GM12878 (cell line): Measurements from ENCODE around the gene SULF2. TPM values are rescaled to one million over a fixed set of nuclear protein-coding genes. Genes with fewer than 3 reads are reported as not detected.
A peak's percentile ranks its signal among the peaks of the same experiment; 100 is the strongest.

Experiments
- ATF3 ChIP-seq: IDR thresholded peaks from 2 replicates; pipeline ENCODE4 v1.6.1; 2011; ENCODE audit warnings: low read depth, mild to moderate bottlenecking, low read length, moderate library complexity, borderline replicate concordance; ENCODE audit errors: extremely low read depth
- CREB1 ChIP-seq: IDR thresholded peaks from 2 replicates; pipeline ENCODE4 v1.6.1; 2012; ENCODE audit warnings: low read depth, mild to moderate bottlenecking, inconsistent platforms
- E2F4 ChIP-seq: IDR thresholded peaks from 2 replicates; pipeline ENCODE4 v1.6.1; 2012; ENCODE audit warnings: low read depth, low read length, improper control_type of control experiment
- FOS ChIP-seq: IDR thresholded peaks from 3 replicates; pipeline ENCODE4 v1.6.1; 2011; ENCODE audit warnings: borderline replicate concordance; ENCODE audit not compliant: insufficient read length; ENCODE audit errors: extremely low read depth
- GABPA ChIP-seq: IDR thresholded peaks from 2 replicates; pipeline ENCODE4 v1.6.1; 2014; ENCODE audit warnings: antibody characterized with exemption, low read depth, mild to moderate bottlenecking, inconsistent platforms
- IRF4 ChIP-seq: IDR thresholded peaks from 2 replicates; pipeline ENCODE4 v1.6.1; 2011; ENCODE audit warnings: low read depth, low read length
- JUND ChIP-seq: IDR thresholded peaks from 2 replicates; pipeline ENCODE4 v1.6.1; 2012; ENCODE audit warnings: low read depth, mild to moderate bottlenecking, low read length, improper control_type of control experiment, moderate library complexity
- KDM1A ChIP-seq: fragments of 200-600 bp; sonication (generic); IDR thresholded peaks from 2 replicates; pipeline ENCODE4 v1.6.1; 2016; ENCODE audit warnings: borderline replicate concordance
- MXI1 ChIP-seq: fragments of 150-350 bp; IDR thresholded peaks from 2 replicates; pipeline ENCODE4 v1.6.1; 2011; ENCODE audit warnings: low read depth, mild to moderate bottlenecking, inconsistent platforms, low read length, improper control_type of control experiment
- MYC ChIP-seq: IDR thresholded peaks from 2 replicates; pipeline ENCODE4 v1.6.1; 2011; ENCODE audit warnings: mild to moderate bottlenecking, low read length, moderate library complexity, inconsistent platforms; ENCODE audit not compliant: insufficient read depth, insufficient replicate concordance, insufficient read length, severe bottlenecking
- POLR2A ChIP-seq: IDR thresholded peaks from 2 replicates; pipeline ENCODE4 v1.6.1; 2011; ENCODE audit warnings: low read depth, mild to moderate bottlenecking, low read length
- POLR2AphosphoS2 ChIP-seq: IDR thresholded peaks from 2 replicates; pipeline ENCODE4 v1.6.1; 2011; ENCODE audit warnings: low read depth, mild to moderate bottlenecking, low read length, improper control_type of control experiment, moderate library complexity
- POLR2AphosphoS5 ChIP-seq: IDR thresholded peaks from 2 replicates; pipeline ENCODE4 v1.6.1; 2011; ENCODE audit warnings: mild to moderate bottlenecking, low read length, inconsistent platforms
- RAD21 ChIP-seq: IDR thresholded peaks from 2 replicates; pipeline ENCODE4 v1.6.1; 2011; ENCODE audit warnings: mild to moderate bottlenecking, low read depth, low read length, moderate library complexity; ENCODE audit not compliant: insufficient read depth
- RB1 ChIP-seq: fragments of 450-650 bp; formaldehyde crosslinking; IDR thresholded peaks from 2 replicates; pipeline ENCODE4 v1.6.1; 2017; ENCODE audit warnings: mild to moderate bottlenecking, borderline replicate concordance
- RFX5 ChIP-seq: IDR thresholded peaks from 2 replicates; pipeline ENCODE4 v1.6.1; 2011; ENCODE audit warnings: low read depth, low read length, improper control_type of control experiment
- RUNX3 ChIP-seq: IDR thresholded peaks from 2 replicates; pipeline ENCODE4 v1.6.1; 2012; ENCODE audit warnings: low read length, inconsistent platforms
- SMC3 ChIP-seq: IDR thresholded peaks from 2 replicates; pipeline ENCODE4 v1.6.1; 2011; ENCODE audit warnings: low read length, improper control_type of control experiment, borderline replicate concordance
- SREBF1 ChIP-seq: IDR thresholded peaks from 2 replicates; pipeline ENCODE4 v1.6.1; 2012; ENCODE audit warnings: mild to moderate bottlenecking, low read length
- SRF ChIP-seq, 2 experiments: IDR thresholded peaks; 2 replicates each; pipeline ENCODE4 v1.6.1; 2011; ENCODE audit warnings: low read depth in 2 of 2, low read length in 2 of 2, mild to moderate bottlenecking in 1 of 2, moderate library complexity in 1 of 2
- STAT1 ChIP-seq: fragments of 450-650 bp; conservative IDR thresholded peaks from 2 replicates; pipeline ENCODE4 v1.6.1; 2014; ENCODE audit warnings: antibody characterized with exemption, mild to moderate bottlenecking
- SUPT20H ChIP-seq: IDR thresholded peaks from 2 replicates; pipeline ENCODE4 v1.6.1; 2011; ENCODE audit warnings: low read depth, mild to moderate bottlenecking, low read length, moderate library complexity, borderline replicate concordance; ENCODE audit not compliant: control insufficient read depth
- TARDBP ChIP-seq: IDR thresholded peaks from 2 replicates; pipeline ENCODE4 v1.6.1; 2016; ENCODE audit warnings: borderline replicate concordance
- USF1 ChIP-seq: IDR thresholded peaks from 2 replicates; pipeline ENCODE4 v1.6.1; 2011; ENCODE audit warnings: borderline replicate concordance, low read depth, mild to moderate bottlenecking, moderate library complexity, mixed read lengths, low read length; ENCODE audit not compliant: insufficient read depth; ENCODE audit errors: extremely low read length
- YY1 ChIP-seq: IDR thresholded peaks from 2 replicates; pipeline ENCODE4 v1.6.1; 2011; ENCODE audit warnings: low read depth, mild to moderate bottlenecking, low read length
- ZBED1 ChIP-seq: IDR thresholded peaks from 2 replicates; pipeline ENCODE4 v1.6.1; 2016; ENCODE audit warnings: borderline replicate concordance
- ZNF217 ChIP-seq: fragments of 450-650 bp; IDR thresholded peaks from 2 replicates; pipeline ENCODE4 v1.6.1; 2017; ENCODE audit warnings: antibody characterized with exemption, mild to moderate bottlenecking
- polyA plus RNA-seq, 11 experiments: library from polyadenylated mRNA; depleted of rRNA in 4 of 11; unstranded in 6 of 11; stranded (reverse) in 5 of 11; fragments of >200 nt; fragmentation: Nextera tagmentation in 4 of 11; fragmentation: Illumina TruSeq in 1 of 11; extraction: Ambion mirVana in 4 of 11; extraction: Trizol in 1 of 11; gene quantifications; 1 replicate in 1 of 11; 2 replicates in 10 of 11; pipeline versions ENCODE4 v1.2.1 to v1.2.3, GENCODE V29; 2011 to 2016; ENCODE audit warnings: inconsistent platforms in 2 of 11, missing spikeins in 2 of 11, low read depth in 1 of 11
- total RNA-seq, 4 experiments: library from RNA; depleted of rRNA in 3 of 4; stranded (reverse); fragments of >200 nt in 3 of 4; fragmentation: Illumina TruSeq in 1 of 4; extraction: Trizol in 1 of 4; gene quantifications; 2 replicates each; pipeline versions ENCODE4 v1.2.1 to v1.2.3, GENCODE V29; 2013 to 2021
- TF ChIP-seq, protein P1 (sequence below): fragments of 450-650 bp; IDR thresholded peaks from 2 replicates; pipeline ENCODE4 v1.6.1; 2016; ENCODE audit warnings: mild to moderate bottlenecking
- TF ChIP-seq, protein P2 (sequence below): IDR thresholded peaks from 2 replicates; pipeline ENCODE4 v1.6.1; 2011; ENCODE audit warnings: low read depth, low read length, improper control_type of control experiment, borderline replicate concordance

The SULF2 gene
- total and polyA plus RNA-seq, 10 of the 15 experiments (the other 5 are each of a cell fraction or from before 2014, with no cell fraction given) = 0.69 to 4.1 (median 1.6) TPM

- TF ChIP-seq RAD21 (peak; percentile 85), POLR2AphosphoS5 (no peak), RB1 (peak; percentile 49; the same call in 1 of the 2 replicates), ZBED1 (no peak), YY1 (0 out of 2 replicates have a peak, but pooled peaks have one; percentile 46), POLR2A (no peak), POLR2AphosphoS2 (no peak), E2F4 (no peak), SRF (IDR thresholded peaks at IDR 0.05; ENCODE audit: low read depth in 2 of 2, low read length in 2 of 2) (no peak), USF1 (peak; percentile 18), SREBF1 (no peak), SUPT20H (no peak), ZNF217 (no peak), RUNX3 (no peak), SMC3 (peak; percentile 68; the same call in 1 of the 2 replicates), TARDBP (no peak), CREB1 (0 out of 2 replicates have a peak, but pooled peaks have one; percentile 13), JUND (no peak), STAT1 (no peak), MXI1 (no peak), IRF4 (no peak), FOS (no peak), GABPA (no peak), ATF3 (no peak), KDM1A (no peak), MYC (no peak), RFX5 (no peak)
- TF ChIP-seq, protein P1, sequence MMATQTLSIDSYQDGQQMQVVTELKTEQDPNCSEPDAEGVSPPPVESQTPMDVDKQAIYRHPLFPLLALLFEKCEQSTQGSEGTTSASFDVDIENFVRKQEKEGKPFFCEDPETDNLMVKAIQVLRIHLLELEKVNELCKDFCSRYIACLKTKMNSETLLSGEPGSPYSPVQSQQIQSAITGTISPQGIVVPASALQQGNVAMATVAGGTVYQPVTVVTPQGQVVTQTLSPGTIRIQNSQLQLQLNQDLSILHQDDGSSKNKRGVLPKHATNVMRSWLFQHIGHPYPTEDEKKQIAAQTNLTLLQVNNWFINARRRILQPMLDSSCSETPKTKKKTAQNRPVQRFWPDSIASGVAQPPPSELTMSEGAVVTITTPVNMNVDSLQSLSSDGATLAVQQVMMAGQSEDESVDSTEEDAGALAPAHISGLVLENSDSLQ = no peak
- TF ChIP-seq, protein P2, sequence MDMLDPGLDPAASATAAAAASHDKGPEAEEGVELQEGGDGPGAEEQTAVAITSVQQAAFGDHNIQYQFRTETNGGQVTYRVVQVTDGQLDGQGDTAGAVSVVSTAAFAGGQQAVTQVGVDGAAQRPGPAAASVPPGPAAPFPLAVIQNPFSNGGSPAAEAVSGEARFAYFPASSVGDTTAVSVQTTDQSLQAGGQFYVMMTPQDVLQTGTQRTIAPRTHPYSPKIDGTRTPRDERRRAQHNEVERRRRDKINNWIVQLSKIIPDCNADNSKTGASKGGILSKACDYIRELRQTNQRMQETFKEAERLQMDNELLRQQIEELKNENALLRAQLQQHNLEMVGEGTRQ = no peak; the same call in 1 of the 2 replicates
These were observed 59.9 kb downstream of the SULF2 start (continued) for GRCh38 chr20:47725248-47725973.
